Measurements from ENCODE around the gene TLR5. TPM values are rescaled to one million over a fixed set of nuclear protein-coding genes. Genes with fewer than 3 reads are reported as not detected.
A peak's percentile ranks its signal among the peaks of the same experiment; 100 is the strongest.

The TLR5 gene
- total and polyA plus RNA-seq, 2 experiments from 2014 or later = not detected

- no peaks in the 10 kb centered on the region for H3K9me2 ChIP-seq (ENCODE audit: insufficient read depth)
- H3K27ac ChIP-seq = no peak overlapping the region
- in situ Hi-C loops (cut with MboI) = no loop called here
- peaks cover 3% of the 10 kb centered on the region; the same call in 1 of the 2 replicates for H3K27me3 ChIP-seq (replicated peaks; ENCODE audit: insufficient read depth)
- peaks cover 15% of the 10 kb centered on the region for H3K4me1 ChIP-seq (ENCODE audit: insufficient read depth)
- no peaks in the 10 kb centered on the region for H4K20me1 ChIP-seq (ENCODE audit: insufficient read depth)
- H3K9me3 ChIP-seq (ENCODE audit: low read depth) = no peaks in the 10 kb centered on the region
- 79 to 85% methylated on average over 5 of the region's 5 CpGs for WGBS, 2 experiments (ENCODE audit: low coverage in 1 of 2, low lambda C conversion rate in 2 of 2, missing lambda C conversion rate in 2 of 2)
- no peaks in the 10 kb centered on the region for H3K36me3 ChIP-seq (ENCODE audit: low read depth)
- no peak overlapping the region for H2AFZ ChIP-seq
- TF ChIP-seq EZH2 (IDR thresholded peaks at IDR 0.05; ENCODE audit: insufficient read depth, poor library complexity, severe bottlenecking) (no peak), EZH2phosphoT487 (IDR thresholded peaks at IDR 0.05; ENCODE audit: insufficient read depth, low read depth) (no peak)
- no peak overlapping the region for H3K4me2 ChIP-seq (ENCODE audit: unreplicated experiment)
- no peak for DNase-seq
- no peak overlapping the region for H3K4me3 ChIP-seq
- H3F3A ChIP-seq (ENCODE audit: insufficient read depth) = 0 out of 2 replicates have a peak, but pooled peaks cover 6% of the 10 kb centered on the region
- no peaks in the 10 kb centered on the region for H3K79me2 ChIP-seq (ENCODE audit: insufficient read depth)
- H3K9ac ChIP-seq = no peak overlapping the region
These were observed 45.7 kb upstream of the TLR5 start for GRCh38 chr1:223188618-223189356.

DNA sequence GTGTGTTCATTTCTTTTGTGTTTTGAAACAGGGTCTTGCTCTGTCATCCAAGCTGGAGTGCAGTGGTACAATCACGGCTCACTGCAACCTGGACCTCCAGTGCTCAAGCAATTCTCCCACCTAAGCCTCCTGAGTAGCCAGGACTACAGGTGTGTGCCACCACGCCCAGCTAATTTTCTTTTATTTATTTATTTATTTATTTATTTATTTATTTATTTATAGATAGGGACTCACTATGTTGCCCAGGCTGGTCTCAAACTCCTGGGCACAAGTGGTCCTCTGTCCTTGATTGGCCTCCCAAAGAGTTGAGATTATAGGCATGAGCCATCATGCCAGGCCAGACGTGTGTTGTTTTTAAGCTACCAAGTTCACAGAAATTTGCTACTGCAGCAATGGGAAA is 43.8 kb upstream of the TLR5 start:
- WGBS, 2 experiments (ENCODE audit: low coverage in 1 of 2, low lambda C conversion rate in 2 of 2, missing lambda C conversion rate in 2 of 2) = 75 to 86% methylated on average over 3 of the region's 3 CpGs
- TF ChIP-seq EZH2phosphoT487 (IDR thresholded peaks at IDR 0.05; ENCODE audit: insufficient read depth, low read depth) = no peak
- no peaks in the 10 kb centered on the region for H3K9me2 ChIP-seq (ENCODE audit: insufficient read depth)

DNA sequence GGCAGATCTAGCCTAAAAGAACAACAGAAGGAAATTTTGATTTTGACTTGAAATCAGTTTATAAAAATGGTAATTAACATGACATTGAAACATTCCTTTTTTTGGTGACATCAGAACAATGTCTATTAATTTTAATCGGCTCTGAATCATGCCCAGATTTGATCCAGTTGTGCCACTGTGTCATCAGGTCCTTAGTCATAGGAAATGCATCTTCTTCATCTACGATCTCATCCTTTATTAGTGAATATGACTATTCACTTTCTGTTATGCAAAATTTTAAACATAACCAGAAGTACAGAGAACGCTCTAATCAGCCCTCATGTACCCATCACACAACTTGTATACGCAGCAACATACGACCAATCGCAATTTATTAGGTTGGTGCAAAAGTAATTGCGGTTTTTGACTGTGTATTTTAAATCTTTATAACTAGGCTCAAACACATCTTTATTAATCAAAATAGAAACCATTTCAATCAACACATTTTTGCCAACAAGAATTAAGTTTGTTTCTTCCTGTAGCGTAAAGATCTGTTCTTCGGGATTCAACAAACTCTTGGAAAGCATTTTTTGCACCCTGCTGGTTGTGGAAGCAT is 40.3 kb upstream of the TLR5 start:
- Histone ChIP-seq H3K79me2 (ENCODE audit: insufficient read depth) (no peaks in the 10 kb centered on the region), H3K4me1 (ENCODE audit: insufficient read depth) (peaks cover 28% of the 10 kb centered on the region), H2AFZ (no peak overlapping the region), H3K9ac (no peak overlapping the region), H3K36me3 (ENCODE audit: low read depth) (no peaks in the 10 kb centered on the region), H3F3A (ENCODE audit: insufficient read depth) (peaks cover 21% of the 10 kb centered on the region), H3K27ac (no peak overlapping the region), H3K9me3 (ENCODE audit: low read depth) (no peaks in the 10 kb centered on the region), H3K4me3 (no peak overlapping the region), H3K9me2 (ENCODE audit: insufficient read depth) (no peaks in the 10 kb centered on the region), H4K20me1 (ENCODE audit: insufficient read depth) (no peaks in the 10 kb centered on the region), H3K4me2 (ENCODE audit: unreplicated experiment) (peak overlapping the region; percentile 19), H3K27me3 (replicated peaks; ENCODE audit: insufficient read depth) (no peaks in the 10 kb centered on the region)
- WGBS, 2 experiments (ENCODE audit: low coverage in 1 of 2, low lambda C conversion rate in 2 of 2, missing lambda C conversion rate in 2 of 2) = 45 to 46% methylated on average over 9 of the region's 9 CpGs
- peak; percentile 82 for DNase-seq
- in situ Hi-C loops (cut with MboI) = no loop called here
- TF ChIP-seq EZH2phosphoT487 (IDR thresholded peaks at IDR 0.05; ENCODE audit: insufficient read depth, low read depth) (no peak), EZH2 (IDR thresholded peaks at IDR 0.05; ENCODE audit: insufficient read depth, poor library complexity, severe bottlenecking) (no peak)

More for the DNA sequence above, 43.8 kb upstream of the TLR5 start:
- Histone ChIP-seq H3K4me2 (ENCODE audit: unreplicated experiment) (no peak overlapping the region), H3K36me3 (ENCODE audit: low read depth) (no peaks in the 10 kb centered on the region), H3K27me3 (replicated peaks; ENCODE audit: insufficient read depth) (no peaks in the 10 kb centered on the region), H4K20me1 (ENCODE audit: insufficient read depth) (no peaks in the 10 kb centered on the region), H2AFZ (no peak overlapping the region), H3K9ac (no peak overlapping the region), H3K27ac (no peak overlapping the region), H3K9me3 (ENCODE audit: low read depth) (no peaks in the 10 kb centered on the region), H3K4me1 (ENCODE audit: insufficient read depth) (peaks cover 25% of the 10 kb centered on the region), H3F3A (ENCODE audit: insufficient read depth) (0 out of 2 replicates have a peak, but pooled peaks cover 10% of the 10 kb centered on the region), H3K4me3 (no peak overlapping the region), H3K79me2 (ENCODE audit: insufficient read depth) (no peaks in the 10 kb centered on the region)
- DNase-seq = no peak
- in situ Hi-C loops (cut with MboI) = no loop called here

GRCh38 chr1:223180731-223181321 is 37.8 kb upstream of the TLR5 start:
- WGBS, 2 experiments (ENCODE audit: low coverage in 1 of 2, low lambda C conversion rate in 2 of 2, missing lambda C conversion rate in 2 of 2) = 7 to 9% methylated on average over 5 of the region's 5 CpGs
- Histone ChIP-seq H3K27ac (peak overlapping the region; percentile 38), H3K79me2 (ENCODE audit: insufficient read depth) (no peaks in the 10 kb centered on the region), H3K36me3 (ENCODE audit: low read depth) (no peaks in the 10 kb centered on the region), H3K9me3 (ENCODE audit: low read depth) (no peaks in the 10 kb centered on the region), H4K20me1 (ENCODE audit: insufficient read depth) (no peaks in the 10 kb centered on the region), H3K9me2 (ENCODE audit: insufficient read depth) (no peaks in the 10 kb centered on the region), H3K4me3 (peak overlapping the region; percentile 6; the same call in 1 of the 2 replicates), H2AFZ (no peak overlapping the region), H3K4me2 (ENCODE audit: unreplicated experiment) (peak overlapping the region; percentile 33), H3K27me3 (replicated peaks; ENCODE audit: insufficient read depth) (no peaks in the 10 kb centered on the region), H3K4me1 (ENCODE audit: insufficient read depth) (peaks cover 28% of the 10 kb centered on the region), H3K9ac (no peak overlapping the region), H3F3A (ENCODE audit: insufficient read depth) (peaks cover 21% of the 10 kb centered on the region)
- TF ChIP-seq EZH2phosphoT487 (IDR thresholded peaks at IDR 0.05; ENCODE audit: insufficient read depth, low read depth) (no peak), EZH2 (IDR thresholded peaks at IDR 0.05; ENCODE audit: insufficient read depth, poor library complexity, severe bottlenecking) (no peak)
- in situ Hi-C loops (cut with MboI) = no loop called here
- peak; percentile 72 for DNase-seq
